Neuronal stem cell (in vitro differentiated cells): Measurements from ENCODE around the gene FXYD3.

ENCODE experiments used
- DNase-seq: peaks from one replicate; pipeline ENCODE4 v3.0.0-alpha.2; 2013; ENCODE audit warnings: low spot score
- H2AFZ ChIP-seq: one replicate; pipeline ENCODE4 v1.6.1; 2013; ENCODE audit warnings: mild to moderate bottlenecking, low read length, inconsistent platforms
- H2AK5ac ChIP-seq: 2 replicates; pipeline ENCODE4 v1.6.1; 2013; ENCODE audit warnings: low read depth, mild to moderate bottlenecking, inconsistent platforms, low read length, moderate library complexity, mixed read lengths
- H2BK120ac ChIP-seq: 2 replicates; pipeline ENCODE4 v1.6.1; 2013; ENCODE audit warnings: low read depth, mild to moderate bottlenecking, inconsistent platforms, low read length, moderate library complexity, mixed read lengths
- H2BK12ac ChIP-seq: one replicate; pipeline ENCODE4 v1.6.1; 2013; ENCODE audit warnings: low read length, inconsistent platforms
- H2BK15ac ChIP-seq: 2 replicates; pipeline ENCODE4 v1.6.1; 2013; ENCODE audit warnings: mild to moderate bottlenecking, low read length, inconsistent platforms, mixed read lengths
- H2BK5ac ChIP-seq: one replicate; pipeline ENCODE4 v1.6.1; 2013; ENCODE audit warnings: inconsistent platforms, mild to moderate bottlenecking, low read length, moderate library complexity
- H3K14ac ChIP-seq: one replicate; pipeline ENCODE4 v1.6.1; 2013; ENCODE audit warnings: low read length, inconsistent platforms
- H3K18ac ChIP-seq: 2 replicates; pipeline ENCODE4 v1.6.1; 2013; ENCODE audit warnings: low read length, inconsistent platforms
- H3K23ac ChIP-seq: 2 replicates; pipeline ENCODE4 v1.6.1; 2013; ENCODE audit warnings: low read depth, mild to moderate bottlenecking, mixed read lengths, low read length, inconsistent platforms; ENCODE audit not compliant: poor library complexity
- H3K27ac ChIP-seq: replicated peaks from 3 replicates; pipeline ENCODE4 v1.5.1; 2013; ENCODE audit warnings: low read length, inconsistent platforms
- H3K27me3 ChIP-seq, 3 experiments: 2 replicates each; pipeline ENCODE4 v1.6.1; 2013; ENCODE audit warnings: low read length in 3 of 3, mild to moderate bottlenecking in 2 of 3, inconsistent platforms in 1 of 3, low read depth in 1 of 3, mixed read lengths in 1 of 3, moderate library complexity in 1 of 3; ENCODE audit not compliant: control insufficient read depth in 3 of 3, insufficient read depth in 3 of 3
- H3K36me3 ChIP-seq, 2 donors: replicated peaks in 1 of 2; 2 replicates each; pipeline ENCODE4 v1.6.1; 2013; ENCODE audit warnings: low read length in 2 of 2; ENCODE audit not compliant: control insufficient read depth in 2 of 2, insufficient read depth in 2 of 2
- H3K4ac ChIP-seq: 2 replicates; pipeline ENCODE4 v1.6.1; 2013; ENCODE audit warnings: inconsistent platforms, mild to moderate bottlenecking, low read length, moderate library complexity
- H3K4me1 ChIP-seq, 2 donors: 1 replicate in 1 of 2; 2 replicates in 1 of 2; pipeline ENCODE4 v1.6.1; 2013; ENCODE audit warnings: low read length in 2 of 2, low read depth in 1 of 2; ENCODE audit not compliant: control insufficient read depth in 2 of 2, insufficient read depth in 1 of 2
- H3K4me2 ChIP-seq: one replicate; pipeline ENCODE4 v1.6.1; 2013; ENCODE audit warnings: mild to moderate bottlenecking, low read length, inconsistent platforms; ENCODE audit not compliant: insufficient read depth, poor library complexity, severe bottlenecking
- H3K4me3 ChIP-seq, 2 donors: 2 replicates each; pipeline ENCODE4 v1.5.1; 2013; ENCODE audit warnings: low read length in 2 of 2, mild to moderate bottlenecking in 2 of 2, inconsistent platforms in 1 of 2, moderate library complexity in 1 of 2
- H3K79me1 ChIP-seq: one replicate; pipeline ENCODE4 v1.6.1; 2013; ENCODE audit warnings: low read depth, mild to moderate bottlenecking, inconsistent platforms, low read length, moderate library complexity
- H3K9ac ChIP-seq: one replicate; pipeline ENCODE4 v1.6.1; 2013; ENCODE audit warnings: mild to moderate bottlenecking, low read depth, low read length, inconsistent platforms; ENCODE audit not compliant: poor library complexity
- H3K9me3 ChIP-seq, 2 donors: replicated peaks in 1 of 2; 2 replicates each; pipeline versions ENCODE3 to v1.6.1; 2013; ENCODE audit warnings: low read length in 2 of 2, mild to moderate bottlenecking in 2 of 2, inconsistent platforms in 1 of 2, low read depth in 1 of 2, mixed read lengths in 1 of 2, moderate library complexity in 1 of 2; ENCODE audit not compliant: control insufficient read depth in 2 of 2, insufficient read depth in 1 of 2
- H4K8ac ChIP-seq: one replicate; pipeline ENCODE4 v1.6.1; 2013; ENCODE audit warnings: low read depth, mild to moderate bottlenecking, inconsistent platforms, low read length, moderate library complexity
- H4K91ac ChIP-seq: one replicate; pipeline ENCODE4 v1.6.1; 2013; ENCODE audit warnings: low read length, low read depth, mild to moderate bottlenecking, inconsistent platforms; ENCODE audit not compliant: poor library complexity
- WGBS, 2 donors: extraction: QIAGEN DNeasy Blood & Tissue Kit; methylation state at CpG; one replicate each; pipeline ENCODE4 v1.1.7; 2013; ENCODE audit warnings: missing lambda C conversion rate in 2 of 2, mixed read lengths in 1 of 2; ENCODE audit not compliant: insufficient read length in 2 of 2, insufficient replicate concordance in 1 of 2; ENCODE audit errors: extremely low coverage in 2 of 2; 5-methylcytosine and 5-hydroxymethylcytosine counted together

Gene FXYD3

DNA sequence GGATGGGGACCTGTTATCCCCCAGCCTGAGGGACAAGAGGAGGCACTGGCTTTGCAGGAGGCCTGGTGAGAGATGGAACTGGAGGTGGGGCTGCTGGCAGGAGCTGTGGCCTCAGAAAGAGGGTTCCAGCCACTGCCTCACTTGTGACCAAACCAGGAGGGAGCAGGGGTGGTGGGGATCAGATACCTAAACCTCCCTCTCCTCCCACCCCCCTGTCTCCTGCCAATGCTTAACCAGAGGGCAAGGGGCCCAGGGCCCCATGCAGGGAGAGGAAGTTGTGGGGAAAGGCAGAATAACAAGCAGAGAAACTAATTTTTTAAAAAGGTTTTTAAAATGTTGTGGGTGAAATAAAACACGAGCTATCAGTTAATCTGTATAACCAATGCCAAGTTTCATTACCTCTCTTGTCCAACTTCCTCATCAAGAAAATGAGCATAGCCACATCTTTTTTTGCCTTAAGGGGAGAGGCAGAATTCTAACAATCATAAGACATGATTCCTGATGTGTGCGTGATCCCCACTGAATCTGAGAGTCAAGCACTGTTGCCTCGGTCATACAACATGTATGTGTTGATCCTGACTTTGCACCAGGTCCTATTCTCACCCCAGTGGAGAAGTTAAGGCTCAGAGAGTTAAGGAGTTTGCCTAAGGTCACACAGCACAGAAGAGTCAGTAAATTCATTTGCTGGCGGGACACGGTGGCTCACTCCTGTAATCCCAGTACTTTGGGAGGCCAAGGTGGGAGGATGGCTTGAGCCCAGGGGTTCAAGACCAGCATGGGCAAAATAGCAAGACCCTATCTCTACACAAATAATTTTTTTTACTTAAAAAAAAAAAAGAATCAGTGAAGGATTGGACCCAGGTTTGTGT lies 51.9 kb downstream of the FXYD3 start:
- H4K91ac ChIP-seq = no peak overlapping the region
- no peak overlapping the region for H3K27ac ChIP-seq
- H3K9ac ChIP-seq = no peak overlapping the region
- no peak overlapping the region for H4K8ac ChIP-seq
- H3K4ac ChIP-seq = no peak overlapping the region
- no peak overlapping the region for H2AK5ac ChIP-seq
- no peak overlapping the region for H3K4me3 ChIP-seq
- H2BK12ac ChIP-seq = no peak overlapping the region
- H3K36me3 ChIP-seq = peaks cover 0 to 3% of the 10 kb centered on the region in 2 donors
- no peak overlapping the region for H3K18ac ChIP-seq
- H3K4me2 ChIP-seq = no peak overlapping the region
- H3K23ac ChIP-seq = no peak overlapping the region
- no peaks in the 10 kb centered on the region for H3K27me3 ChIP-seq
- H2BK120ac ChIP-seq = no peak overlapping the region
- no peak overlapping the region for H2AFZ ChIP-seq
- no peak overlapping the region for H3K14ac ChIP-seq
- DNase-seq = no peak
- H3K79me1 ChIP-seq = no peaks in the 10 kb centered on the region
- H3K9me3 ChIP-seq = peaks cover 4 to 20% of the 10 kb centered on the region in 2 donors
- no peak overlapping the region for H2BK5ac ChIP-seq
- no CpG with 5 or more reads among the region's 5 CpGs for WGBS, 2 donors
- H3K4me1 ChIP-seq = peaks cover 0 to 5% of the 10 kb centered on the region in 2 donors
- no peak overlapping the region for H2BK15ac ChIP-seq

DNA sequence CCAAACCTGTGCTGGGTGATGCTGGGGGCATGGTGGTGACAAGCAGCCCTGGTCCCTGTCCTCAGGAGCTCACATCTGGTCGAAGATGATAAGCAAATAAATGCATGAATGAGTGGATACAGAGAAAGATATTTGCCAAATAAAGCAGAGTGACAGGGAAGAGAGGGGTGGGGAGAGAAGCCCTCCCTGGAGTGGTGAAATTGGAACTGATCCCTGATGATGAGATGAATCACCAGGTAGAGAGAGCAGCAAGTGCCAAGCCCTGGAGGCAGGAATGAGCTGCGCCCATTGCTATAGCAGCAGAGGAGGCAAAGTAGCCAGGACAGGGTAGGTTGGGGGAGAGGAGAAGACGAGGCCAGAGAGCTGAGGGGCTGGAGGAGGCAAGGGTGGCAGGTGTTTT lies 52.6 kb downstream of the FXYD3 start:
- Histone ChIP-seq H3K14ac (no peak overlapping the region), H2AFZ (no peak overlapping the region), H2BK15ac (no peak overlapping the region), H3K27me3 (no peaks in the 10 kb centered on the region), H3K4me1 (peaks cover 0 to 5% of the 10 kb centered on the region in 2 donors), H3K9ac (no peak overlapping the region), H3K27ac (no peak overlapping the region), H4K91ac (no peak overlapping the region), H3K79me1 (no peaks in the 10 kb centered on the region), H3K36me3 (peaks cover 0 to 3% of the 10 kb centered on the region in 2 donors), H2AK5ac (no peak overlapping the region), H3K4ac (no peak overlapping the region), H2BK120ac (no peak overlapping the region), H3K18ac (no peak overlapping the region), H3K4me2 (no peak overlapping the region), H2BK12ac (no peak overlapping the region), H2BK5ac (no peak overlapping the region), H3K4me3 (no peak overlapping the region), H4K8ac (no peak overlapping the region), H3K23ac (no peak overlapping the region), H3K9me3 (peaks cover 4 to 25% of the 10 kb centered on the region in 2 donors)
- no peak for DNase-seq
- no CpG with 5 or more reads among the region's 3 CpGs for WGBS, 2 donors

DNA sequence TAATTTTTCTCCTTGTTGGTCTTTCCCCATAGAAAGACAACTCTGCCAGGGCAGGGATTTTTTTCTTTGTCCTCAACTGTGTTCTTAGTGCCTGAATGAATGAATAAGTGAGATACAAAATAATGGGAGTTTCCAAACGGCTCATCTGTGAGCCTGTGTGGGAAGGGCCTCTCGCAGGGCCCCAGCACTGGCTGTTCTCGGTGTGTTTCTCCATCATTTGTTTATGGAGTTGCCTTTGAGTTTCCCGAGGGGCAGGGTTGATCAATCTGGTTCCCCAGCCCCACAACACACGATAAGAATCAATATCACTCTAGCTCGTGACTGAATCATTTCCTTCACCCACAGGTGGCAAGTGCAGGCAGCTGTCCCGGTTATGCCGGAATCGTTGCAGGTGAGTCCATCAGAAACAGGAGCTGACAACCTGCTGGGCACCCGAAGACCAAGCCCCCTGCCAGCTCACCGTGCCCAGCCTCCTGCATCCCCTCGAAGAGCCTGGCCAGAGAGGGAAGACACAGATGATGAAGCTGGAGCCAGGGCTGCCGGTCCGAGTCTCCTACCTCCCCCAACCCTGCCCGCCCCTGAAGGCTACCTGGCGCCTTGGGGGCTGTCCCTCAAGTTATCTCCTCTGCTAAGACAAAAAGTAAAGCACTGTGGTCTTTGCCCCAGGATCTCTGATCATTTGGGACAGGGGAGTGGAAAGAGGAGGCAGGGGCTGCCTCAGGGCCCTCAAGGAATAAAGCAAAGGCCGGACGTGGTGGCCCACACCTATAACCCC lies 53.8 kb downstream of the FXYD3 start:
- no peak overlapping the region for H2BK12ac ChIP-seq
- no peak overlapping the region for H3K4me2 ChIP-seq
- H3K9me3 ChIP-seq = peaks cover 4 to 19% of the 10 kb centered on the region in 2 donors
- H3K14ac ChIP-seq = no peak overlapping the region
- H3K18ac ChIP-seq = no peak overlapping the region
- H3K4me3 ChIP-seq = no peak overlapping the region
- DNase-seq = no peak
- H3K4me1 ChIP-seq = peaks cover 0 to 5% of the 10 kb centered on the region in 2 donors
- H2AK5ac ChIP-seq = no peak overlapping the region
- H3K79me1 ChIP-seq = no peaks in the 10 kb centered on the region
- no peak overlapping the region for H3K4ac ChIP-seq
- H3K27ac ChIP-seq = no peak overlapping the region
- no peak overlapping the region for H4K8ac ChIP-seq
- no CpG with 5 or more reads among the region's 18 CpGs for WGBS, 2 donors
- H2BK5ac ChIP-seq = no peak overlapping the region
- no peak overlapping the region for H3K23ac ChIP-seq
- no peak overlapping the region for H3K9ac ChIP-seq
- no peak overlapping the region for H2AFZ ChIP-seq
- no peak overlapping the region for H2BK15ac ChIP-seq
- no peak overlapping the region for H2BK120ac ChIP-seq
- H4K91ac ChIP-seq = no peak overlapping the region
- no peaks in the 10 kb centered on the region for H3K27me3 ChIP-seq
- H3K36me3 ChIP-seq = peaks cover 0 to 3% of the 10 kb centered on the region in 2 donors
